Measurements from ENCODE around the gene RIBC1.

DNA sequence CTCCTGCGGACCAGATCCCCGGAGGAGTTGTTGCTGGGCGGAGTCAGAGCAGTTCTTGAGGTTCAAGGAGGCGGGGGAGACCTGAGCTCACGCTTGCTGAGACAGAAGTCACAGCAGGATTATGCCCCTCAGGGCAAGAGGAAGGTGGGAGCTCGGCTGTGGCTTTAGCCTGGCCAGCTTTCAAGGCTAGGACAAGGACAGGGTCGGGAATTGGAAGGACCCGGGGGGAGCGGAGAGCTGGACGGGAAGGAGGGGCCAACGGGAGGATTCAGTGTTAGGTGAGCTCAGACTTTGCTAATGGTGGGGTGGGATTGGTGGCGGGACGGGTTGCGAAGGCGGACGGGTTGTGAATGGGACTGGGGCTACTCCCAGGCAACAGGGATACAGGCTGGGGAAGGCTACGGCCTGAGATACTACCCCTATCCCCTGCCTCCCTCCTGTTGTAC is at the start of gene RIBC1:
- TF ChIP-seq POLR2A (IDR thresholded peaks at IDR 0.05; ENCODE audit: low read length) (no peak), GATA1 (IDR thresholded peaks at IDR 0.05; ENCODE audit: low read depth, low read length) (no peak)
